ENCODE measurements around the gene SPOCK1.

SPOCK1 gene

GRCh38 chr5:137361280-137361679, 137.8 kb downstream of the SPOCK1 start:
- TF ChIP-seq, protein P1, sequence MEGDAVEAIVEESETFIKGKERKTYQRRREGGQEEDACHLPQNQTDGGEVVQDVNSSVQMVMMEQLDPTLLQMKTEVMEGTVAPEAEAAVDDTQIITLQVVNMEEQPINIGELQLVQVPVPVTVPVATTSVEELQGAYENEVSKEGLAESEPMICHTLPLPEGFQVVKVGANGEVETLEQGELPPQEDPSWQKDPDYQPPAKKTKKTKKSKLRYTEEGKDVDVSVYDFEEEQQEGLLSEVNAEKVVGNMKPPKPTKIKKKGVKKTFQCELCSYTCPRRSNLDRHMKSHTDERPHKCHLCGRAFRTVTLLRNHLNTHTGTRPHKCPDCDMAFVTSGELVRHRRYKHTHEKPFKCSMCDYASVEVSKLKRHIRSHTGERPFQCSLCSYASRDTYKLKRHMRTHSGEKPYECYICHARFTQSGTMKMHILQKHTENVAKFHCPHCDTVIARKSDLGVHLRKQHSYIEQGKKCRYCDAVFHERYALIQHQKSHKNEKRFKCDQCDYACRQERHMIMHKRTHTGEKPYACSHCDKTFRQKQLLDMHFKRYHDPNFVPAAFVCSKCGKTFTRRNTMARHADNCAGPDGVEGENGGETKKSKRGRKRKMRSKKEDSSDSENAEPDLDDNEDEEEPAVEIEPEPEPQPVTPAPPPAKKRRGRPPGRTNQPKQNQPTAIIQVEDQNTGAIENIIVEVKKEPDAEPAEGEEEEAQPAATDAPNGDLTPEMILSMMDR (IDR thresholded peaks at IDR 0.05), result no peak
- H3K27me3 Mint-ChIP-seq (ENCODE audit: low read depth, poor library complexity), result peaks cover 28% of the 10 kb centered on the region

GRCh38 chr5:137360607-137361006, 138.5 kb downstream of the SPOCK1 start:
- H3K9me3 Mint-ChIP-seq, result no peaks in the 10 kb centered on the region
- peaks cover 24% of the 10 kb centered on the region for H3K27me3 Mint-ChIP-seq (ENCODE audit: low read depth, poor library complexity)
- no peaks in the 10 kb centered on the region for H3K4me1 Mint-ChIP-seq
- H3K4me3 Mint-ChIP-seq, result no peak overlapping the region
- no peak for DNase-seq
- H3K27ac Mint-ChIP-seq, result no peak overlapping the region
- H3K36me3 Mint-ChIP-seq (ENCODE audit: low read depth), result no peaks in the 10 kb centered on the region
- TF ChIP-seq, protein P1 (IDR thresholded peaks at IDR 0.05), result no peak

More at GRCh38 chr5:137361280-137361679, 137.8 kb downstream of the SPOCK1 start:
- Mint-ChIP-seq H3K36me3 (ENCODE audit: low read depth) (no peaks in the 10 kb centered on the region), H3K9me3 (no peaks in the 10 kb centered on the region), H3K4me3 (no peak overlapping the region), H3K4me1 (no peaks in the 10 kb centered on the region), H3K27ac (no peak overlapping the region)
- no peak for DNase-seq

DNA sequence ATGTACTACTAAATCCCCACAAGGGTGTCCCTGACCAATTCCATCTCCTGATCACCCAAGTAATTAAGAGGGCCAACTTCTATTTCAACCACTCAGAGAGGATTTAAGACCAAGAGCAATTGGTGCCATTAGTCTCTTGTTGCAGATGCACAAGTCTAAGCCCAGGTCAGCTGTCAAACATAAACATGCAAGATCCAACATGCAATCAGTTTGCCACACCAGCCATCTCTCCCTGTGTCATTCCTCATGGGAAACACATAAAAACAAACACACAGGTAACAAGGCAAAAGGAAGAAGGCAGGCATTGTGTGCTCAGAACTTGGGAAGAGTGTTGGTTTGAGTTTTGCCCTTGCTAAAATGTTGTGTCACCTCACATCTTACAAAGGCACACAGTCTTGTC, 139.2 kb downstream of the SPOCK1 start:
- TF ChIP-seq, protein P1 (IDR thresholded peaks at IDR 0.05), result no peak
- no peak overlapping the region for H3K4me3 Mint-ChIP-seq
- no peak overlapping the region for H3K27ac Mint-ChIP-seq
- DNase-seq, result no peak
- no peaks in the 10 kb centered on the region for H3K36me3 Mint-ChIP-seq (ENCODE audit: low read depth)
- H3K4me1 Mint-ChIP-seq, result no peaks in the 10 kb centered on the region
- H3K9me3 Mint-ChIP-seq, result no peaks in the 10 kb centered on the region
- peaks cover 21% of the 10 kb centered on the region for H3K27me3 Mint-ChIP-seq (ENCODE audit: low read depth, poor library complexity)

- peaks cover 22% of the 10 kb centered on the region for H3K27me3 Mint-ChIP-seq (ENCODE audit: low read depth, poor library complexity)
- TF ChIP-seq, protein P1 (IDR thresholded peaks at IDR 0.05), result no peak
- no peaks in the 10 kb centered on the region for H3K4me1 Mint-ChIP-seq
- no peak for DNase-seq
- no peak overlapping the region for H3K4me3 Mint-ChIP-seq
- no peaks in the 10 kb centered on the region for H3K9me3 Mint-ChIP-seq
- no peak overlapping the region for H3K27ac Mint-ChIP-seq
- H3K36me3 Mint-ChIP-seq (ENCODE audit: low read depth), result no peaks in the 10 kb centered on the region
Observed at GRCh38 chr5:137357436-137357835, 141.7 kb downstream of the SPOCK1 start.

GRCh38 chr5:137356127-137356526, 143.0 kb downstream of the SPOCK1 start:
- Mint-ChIP-seq H3K4me3 (no peak overlapping the region), H3K4me1 (no peaks in the 10 kb centered on the region), H3K27me3 (ENCODE audit: low read depth, poor library complexity) (peaks cover 26% of the 10 kb centered on the region), H3K36me3 (ENCODE audit: low read depth) (no peaks in the 10 kb centered on the region), H3K9me3 (no peaks in the 10 kb centered on the region), H3K27ac (no peak overlapping the region)
- no peak for DNase-seq
- TF ChIP-seq, protein P1 (IDR thresholded peaks at IDR 0.05), result no peak

- no peaks in the 10 kb centered on the region for H3K36me3 Mint-ChIP-seq (ENCODE audit: low read depth)
- H3K9me3 Mint-ChIP-seq, result no peaks in the 10 kb centered on the region
- TF ChIP-seq, protein P1 (IDR thresholded peaks at IDR 0.05), result no peak
- H3K4me1 Mint-ChIP-seq, result no peaks in the 10 kb centered on the region
- H3K27me3 Mint-ChIP-seq (ENCODE audit: low read depth, poor library complexity), result peaks cover 23% of the 10 kb centered on the region
- DNase-seq, result no peak
- no peak overlapping the region for H3K4me3 Mint-ChIP-seq
- no peak overlapping the region for H3K27ac Mint-ChIP-seq
Observed at GRCh38 chr5:137355708-137356107, 143.4 kb downstream of the SPOCK1 start.

Measured in nephron progenitor cell (in vitro differentiated cells).